Stomach smooth muscle (tissue), 2 donors: ENCODE measurements around the gene PDLIM1.

ENCODE experiments used
- H3K27ac ChIP-seq: one replicate; pipeline ENCODE4 v1.7.0; 2013; ENCODE audit warnings: mild to moderate bottlenecking, low read length, inconsistent platforms
- H3K27me3 ChIP-seq, 2 donors: one replicate each; pipeline ENCODE4 v1.7.0; 2013; ENCODE audit warnings: low read length in 2 of 2; ENCODE audit not compliant: insufficient read depth in 2 of 2, control insufficient read depth in 1 of 2
- H3K36me3 ChIP-seq, 2 donors: one replicate each; pipeline ENCODE4 v1.7.0; 2013; ENCODE audit warnings: low read length in 2 of 2; ENCODE audit not compliant: control insufficient read depth in 2 of 2, insufficient read depth in 2 of 2
- H3K4me1 ChIP-seq: one replicate; pipeline ENCODE4 v1.7.0; 2013; ENCODE audit warnings: low read length; ENCODE audit not compliant: control insufficient read depth, insufficient read depth
- H3K4me3 ChIP-seq, 2 donors: one replicate each; pipeline ENCODE4 v1.7.0; 2013; ENCODE audit warnings: low read length in 2 of 2
- H3K9ac ChIP-seq, 2 donors: one replicate each; pipeline ENCODE4 v1.7.0; 2013; ENCODE audit warnings: low read length in 2 of 2, mild to moderate bottlenecking in 1 of 2
- H3K9me3 ChIP-seq, 2 donors: one replicate each; pipeline ENCODE4 v1.7.0; 2013; ENCODE audit warnings: low read length in 2 of 2; ENCODE audit not compliant: control insufficient read depth in 2 of 2
- donor health status: healthy.
- donor health status: Pancreatic carcinoma.

Gene PDLIM1

GRCh38 chr10:95330966-95331453 is 40.2 kb upstream of the PDLIM1 start:
- H3K4me3 ChIP-seq = no peak overlapping the region
- H3K27me3 ChIP-seq = no peaks in the 10 kb centered on the region
- peaks cover 49 to 57% of the 10 kb centered on the region in 2 donors for H3K36me3 ChIP-seq
- no peak overlapping the region for H3K27ac ChIP-seq
- peaks cover 44% of the 10 kb centered on the region for H3K4me1 ChIP-seq
- no peaks in the 10 kb centered on the region for H3K9me3 ChIP-seq
- H3K9ac ChIP-seq = no peak overlapping the region

GRCh38 chr10:95329296-95329695 is 38.5 kb upstream of the PDLIM1 start:
- Histone ChIP-seq H3K9ac (no peak overlapping the region), H3K36me3 (peaks cover 45 to 51% of the 10 kb centered on the region in 2 donors), H3K9me3 (no peaks in the 10 kb centered on the region), H3K4me3 (no peak overlapping the region), H3K27me3 (no peaks in the 10 kb centered on the region), H3K4me1 (peaks cover 34% of the 10 kb centered on the region), H3K27ac (peak overlapping the region; percentile 7)

- peaks cover 29% of the 10 kb centered on the region for H3K4me1 ChIP-seq
- H3K9me3 ChIP-seq = no peaks in the 10 kb centered on the region
- no peak overlapping the region for H3K9ac ChIP-seq
- H3K4me3 ChIP-seq = no peak overlapping the region
- peak overlapping the region; percentile 49 for H3K27ac ChIP-seq
- H3K27me3 ChIP-seq = no peaks in the 10 kb centered on the region
- peaks cover 46 to 55% of the 10 kb centered on the region in 2 donors for H3K36me3 ChIP-seq
These were observed 37.2 kb upstream of the PDLIM1 start for GRCh38 chr10:95328013-95328412.

DNA sequence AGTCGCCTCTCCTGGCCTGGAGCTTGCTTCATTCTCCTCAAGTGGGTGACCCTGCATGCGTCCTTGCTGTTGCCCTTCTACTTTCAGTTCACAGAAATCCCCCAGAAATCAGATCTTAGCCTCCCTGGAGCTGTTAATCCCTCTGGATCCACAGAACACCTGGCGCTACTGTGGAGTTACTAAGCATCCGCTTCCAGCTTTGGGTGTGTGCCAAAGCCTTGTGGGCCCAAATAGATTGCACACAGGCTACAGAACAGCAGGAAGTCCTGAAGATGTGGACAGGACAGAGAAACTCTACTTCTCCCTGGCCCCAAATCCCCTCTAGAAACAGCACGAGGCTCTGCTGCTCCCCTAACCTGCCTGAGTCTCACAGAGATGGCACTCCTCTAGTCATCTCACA is 36.6 kb upstream of the PDLIM1 start:
- peaks cover 29% of the 10 kb centered on the region for H3K4me1 ChIP-seq
- no peak overlapping the region for H3K4me3 ChIP-seq
- no peaks in the 10 kb centered on the region for H3K9me3 ChIP-seq
- H3K27me3 ChIP-seq = no peaks in the 10 kb centered on the region
- peak overlapping the region; percentile 49 for H3K27ac ChIP-seq
- peaks cover 51 to 53% of the 10 kb centered on the region in 2 donors for H3K36me3 ChIP-seq
- H3K9ac ChIP-seq = peak overlapping the region in 1 of 2 donors; percentile 13

DNA sequence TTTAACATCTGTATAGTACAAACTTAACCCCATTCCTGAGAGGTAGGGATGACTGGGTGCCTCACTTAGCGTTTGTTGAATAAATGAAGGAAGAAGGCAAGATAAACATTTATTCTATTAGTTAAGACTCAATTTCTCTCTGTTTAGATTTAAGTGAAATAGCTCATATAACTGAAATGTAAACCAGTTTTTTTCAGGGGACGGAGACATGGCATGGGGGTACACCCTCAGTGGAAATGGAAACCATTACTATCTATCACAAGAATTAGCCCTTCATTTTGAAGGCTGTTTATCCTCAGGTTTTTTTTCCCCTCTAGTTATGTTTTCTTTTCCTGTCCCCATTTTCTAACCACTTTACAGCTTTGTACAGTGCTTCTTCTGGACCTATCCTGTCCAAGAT is 35.6 kb upstream of the PDLIM1 start:
- Histone ChIP-seq H3K27me3 (no peaks in the 10 kb centered on the region), H3K27ac (peak overlapping the region; percentile 41), H3K4me3 (no peak overlapping the region), H3K36me3 (peaks cover 53% of the 10 kb centered on the region in 2 donors), H3K4me1 (peaks cover 23% of the 10 kb centered on the region), H3K9ac (no peak overlapping the region), H3K9me3 (no peaks in the 10 kb centered on the region)

GRCh38 chr10:95325863-95326262 is 35.1 kb upstream of the PDLIM1 start:
- Histone ChIP-seq H3K4me1 (peaks cover 21% of the 10 kb centered on the region), H3K9me3 (no peaks in the 10 kb centered on the region), H3K27me3 (no peaks in the 10 kb centered on the region), H3K9ac (no peak overlapping the region), H3K4me3 (no peak overlapping the region), H3K36me3 (peaks cover 53% of the 10 kb centered on the region in 2 donors), H3K27ac (peak overlapping the region; percentile 41)

DNA sequence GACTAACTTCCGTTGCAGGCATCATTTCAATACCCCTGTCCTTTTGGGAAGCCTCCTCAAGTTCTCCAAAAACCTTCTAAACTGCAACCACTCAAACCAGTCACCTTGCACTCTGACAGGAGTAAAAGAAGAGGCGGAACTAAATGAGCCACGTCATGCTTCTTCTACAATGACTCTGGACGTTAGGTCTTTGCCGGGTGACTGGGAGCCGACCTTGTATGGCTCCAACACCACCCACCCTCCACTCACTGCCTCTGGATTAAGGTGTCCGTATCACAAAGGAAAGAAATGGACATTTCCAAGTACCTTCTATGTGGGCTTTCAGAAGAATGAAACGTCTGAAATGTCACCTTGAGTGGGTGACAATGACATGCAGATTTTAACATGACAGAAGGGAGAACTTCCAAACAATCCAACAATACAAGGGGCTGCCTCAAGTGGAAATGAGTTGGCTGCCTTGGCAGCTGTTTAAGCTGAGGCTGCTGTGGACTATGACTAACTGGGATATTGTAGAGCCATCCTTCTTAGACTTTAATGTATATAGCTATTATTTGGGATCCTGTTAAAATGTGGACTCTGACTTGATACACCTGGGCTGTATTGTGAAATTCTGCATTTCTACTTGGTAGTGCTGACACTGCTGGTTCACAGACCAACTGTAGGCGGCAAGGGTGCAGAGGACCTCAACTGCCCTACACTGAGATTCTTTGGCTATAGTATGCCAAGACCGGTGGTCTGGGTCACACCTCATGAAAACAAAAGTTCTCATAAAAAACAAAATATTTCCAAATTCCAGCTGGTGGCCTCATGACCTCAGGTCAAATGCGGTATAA is 33.8 kb upstream of the PDLIM1 start:
- Histone ChIP-seq H3K9ac (no peak overlapping the region), H3K27me3 (no peaks in the 10 kb centered on the region), H3K4me1 (peaks cover 21% of the 10 kb centered on the region), H3K36me3 (peaks cover 51 to 63% of the 10 kb centered on the region in 2 donors), H3K9me3 (no peaks in the 10 kb centered on the region), H3K27ac (peak overlapping the region; percentile 11), H3K4me3 (no peak overlapping the region)

GRCh38 chr10:95321554-95322301 is 30.9 kb upstream of the PDLIM1 start:
- H3K4me3 ChIP-seq = no peak overlapping the region
- H3K9ac ChIP-seq = no peak overlapping the region
- H3K9me3 ChIP-seq = no peaks in the 10 kb centered on the region
- no peaks in the 10 kb centered on the region for H3K27me3 ChIP-seq
- peak overlapping the region; percentile 37 for H3K27ac ChIP-seq
- H3K36me3 ChIP-seq = peaks cover 44 to 65% of the 10 kb centered on the region in 2 donors
- H3K4me1 ChIP-seq = no peaks in the 10 kb centered on the region

DNA sequence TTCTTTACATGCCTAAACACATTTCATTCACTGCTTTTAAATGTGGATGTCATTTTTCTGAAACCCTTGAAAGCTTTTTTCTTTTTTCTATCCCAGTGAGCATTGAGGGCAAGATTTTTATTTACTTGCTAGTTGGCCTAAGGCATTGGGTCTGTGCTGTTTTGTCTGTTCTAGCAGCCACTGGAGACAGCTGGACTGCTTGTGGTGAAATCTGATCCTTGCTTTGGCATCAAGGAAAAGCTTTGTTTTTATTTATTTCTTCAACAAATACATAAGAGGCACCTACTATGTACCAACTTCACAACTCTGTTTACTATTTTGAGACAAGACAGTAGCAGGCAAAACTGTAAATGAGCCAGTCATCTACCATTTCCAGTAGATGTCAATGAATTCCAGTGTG is 28.4 kb upstream of the PDLIM1 start:
- Histone ChIP-seq H3K4me3 (no peak overlapping the region), H3K9me3 (no peaks in the 10 kb centered on the region), H3K36me3 (peaks cover 57 to 63% of the 10 kb centered on the region in 2 donors), H3K27me3 (no peaks in the 10 kb centered on the region), H3K9ac (no peak overlapping the region), H3K4me1 (peaks cover 10% of the 10 kb centered on the region), H3K27ac (no peak overlapping the region)

DNA sequence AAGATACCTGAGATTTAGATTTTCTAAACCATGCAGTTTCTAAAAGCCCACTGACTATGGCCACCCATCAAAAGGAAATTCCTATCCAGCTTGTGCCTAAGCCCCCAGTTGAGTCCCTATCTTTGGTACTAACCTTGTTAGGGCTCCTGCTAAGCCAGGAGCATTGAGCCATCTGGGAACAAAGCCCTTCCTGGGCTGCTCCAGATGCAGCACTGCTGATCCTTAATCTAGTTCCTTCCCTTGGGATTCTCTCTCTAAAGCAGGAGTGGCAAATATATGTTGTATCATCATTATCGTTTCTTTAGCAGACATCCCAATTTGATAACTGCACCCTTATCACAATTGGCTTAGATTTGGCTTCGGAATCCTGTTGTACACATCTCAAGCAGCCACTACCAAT is 24.7 kb upstream of the PDLIM1 start:
- peaks cover 26% of the 10 kb centered on the region for H3K4me1 ChIP-seq
- H3K27me3 ChIP-seq = no peaks in the 10 kb centered on the region
- H3K4me3 ChIP-seq = no peak overlapping the region
- H3K9me3 ChIP-seq = no peaks in the 10 kb centered on the region
- no peak overlapping the region for H3K9ac ChIP-seq
- H3K27ac ChIP-seq = no peak overlapping the region
- H3K36me3 ChIP-seq = peaks cover 44 to 45% of the 10 kb centered on the region in 2 donors
